SU-DHL-6 (cell line): ENCODE results near the gene TMEM267.

ENCODE experiments used
- CTCF ChIP-seq: fragments of 200-600 bp; sonication (generic); IDR thresholded peaks from one replicate; pipeline ENCODE4 v1.5.1; 2017; ENCODE audit warnings: antibody characterized with exemption, mild to moderate bottlenecking, low read length, moderate library complexity; ENCODE audit not compliant: insufficient read depth, poor library complexity, severe bottlenecking
- EZH2phosphoT487 ChIP-seq: fragments of 200-600 bp; sonication (generic), shearing (Covaris generic); conservative IDR thresholded peaks from 2 replicates; pipeline ENCODE4 v1.6.1; 2018; ENCODE audit warnings: mild to moderate bottlenecking, antibody characterized with exemption, low read length, moderate library complexity, mixed read lengths

GRCh38 chr5:43432486-43433375 is 50.9 kb downstream of the TMEM267 start:
- TF ChIP-seq CTCF (no peak), EZH2phosphoT487 (no peak)
